GM21825 (cell line): ENCODE data around the gene SPAG6.
A peak's percentile ranks its signal among the peaks of the same experiment; 100 is the strongest.

ENCODE experiments used
- ATAC-seq: cut with Tn5 transposase; IDR thresholded peaks from one replicate; pipeline ENCODE4 v1.9.1; 2021; ENCODE audit warnings: mild to moderate bottlenecking, moderate library complexity; ENCODE audit not compliant: unreplicated experiment

The SPAG6 gene

DNA sequence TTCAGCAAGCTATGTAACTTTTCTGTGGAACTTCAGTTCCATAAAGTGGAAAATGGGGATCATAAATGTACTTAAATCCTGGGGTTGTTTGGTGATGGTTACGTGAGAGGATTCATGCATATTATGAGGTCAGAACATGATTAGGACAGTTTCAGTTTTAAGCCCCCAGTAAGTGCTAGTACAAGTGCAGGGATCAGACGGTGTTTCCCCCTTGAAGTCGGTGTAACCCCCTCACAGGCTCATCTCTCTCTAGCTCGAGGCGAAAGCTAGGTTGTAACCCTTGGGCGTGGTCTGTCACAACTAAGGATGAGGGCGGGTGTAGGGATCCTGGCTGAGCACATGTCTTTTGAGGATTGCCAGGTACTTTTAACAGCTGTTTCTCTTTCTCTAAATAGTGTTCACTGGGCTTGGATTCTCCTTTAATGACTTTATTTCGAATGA lies 84.7 kb downstream of the SPAG6 start:
- ATAC-seq, result no peak

DNA sequence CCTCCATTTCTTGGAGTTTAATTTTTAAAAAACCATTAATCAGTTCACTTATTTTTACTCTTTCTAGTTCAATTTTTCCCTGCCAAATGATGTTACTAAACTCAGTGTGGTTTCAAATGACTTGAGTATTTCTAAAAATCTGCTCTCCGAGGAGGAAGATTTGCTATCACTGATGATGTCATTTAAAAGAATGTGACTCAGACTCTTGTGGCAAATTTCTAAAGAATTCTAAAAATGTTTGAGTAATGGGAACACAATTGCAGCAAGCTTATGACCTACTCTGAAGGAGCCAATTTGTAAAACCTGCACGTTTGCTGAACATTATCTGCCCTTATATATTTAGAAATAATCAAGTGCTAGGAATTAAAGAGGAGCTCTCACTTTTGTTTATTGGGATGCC lies 88.6 kb downstream of the SPAG6 start:
- no peak for ATAC-seq

- ATAC-seq, result no peak
Measured at GRCh38 chr10:22434521-22434920, 89.2 kb downstream of the SPAG6 start.

DNA sequence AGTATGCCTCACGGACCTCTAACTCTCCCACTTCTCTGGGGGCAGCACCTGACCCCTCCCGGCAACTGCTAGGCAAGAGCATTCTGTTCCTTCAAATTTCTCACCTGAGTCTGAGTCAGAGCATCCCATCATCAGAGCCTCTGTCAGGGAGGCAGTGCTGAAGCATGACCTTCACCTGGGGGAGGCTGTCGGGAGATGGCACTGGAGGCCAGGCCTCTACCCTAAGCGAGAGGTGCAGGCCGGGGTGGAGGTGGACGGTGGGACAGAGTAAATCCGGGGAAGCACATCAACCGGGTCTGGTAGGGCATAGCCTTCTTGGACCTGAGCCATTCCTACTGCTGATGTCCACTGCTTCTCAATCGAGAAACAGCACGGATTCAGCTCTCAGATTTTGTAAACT lies 90.4 kb downstream of the SPAG6 start:
- ATAC-seq, result no peak

DNA sequence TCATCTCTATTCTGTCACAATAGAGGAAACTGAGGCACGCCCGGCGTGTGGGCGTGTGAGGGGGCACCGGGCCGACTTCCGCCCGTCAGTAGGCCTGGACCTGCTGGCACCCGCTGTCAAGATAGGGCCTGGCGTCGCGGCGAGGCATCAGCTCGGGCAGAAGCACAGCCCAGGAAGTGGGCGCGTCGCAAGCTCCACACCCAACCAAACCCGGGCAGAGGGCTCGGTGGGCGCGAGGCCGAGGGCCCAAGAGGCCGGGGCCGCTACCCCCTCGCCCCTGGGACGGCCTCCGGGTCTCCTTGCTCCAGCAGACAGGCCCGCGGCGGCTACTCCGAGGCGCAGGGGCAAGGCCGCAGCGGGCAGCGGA lies 91.2 kb downstream of the SPAG6 start:
- peak; percentile 34 for ATAC-seq

DNA sequence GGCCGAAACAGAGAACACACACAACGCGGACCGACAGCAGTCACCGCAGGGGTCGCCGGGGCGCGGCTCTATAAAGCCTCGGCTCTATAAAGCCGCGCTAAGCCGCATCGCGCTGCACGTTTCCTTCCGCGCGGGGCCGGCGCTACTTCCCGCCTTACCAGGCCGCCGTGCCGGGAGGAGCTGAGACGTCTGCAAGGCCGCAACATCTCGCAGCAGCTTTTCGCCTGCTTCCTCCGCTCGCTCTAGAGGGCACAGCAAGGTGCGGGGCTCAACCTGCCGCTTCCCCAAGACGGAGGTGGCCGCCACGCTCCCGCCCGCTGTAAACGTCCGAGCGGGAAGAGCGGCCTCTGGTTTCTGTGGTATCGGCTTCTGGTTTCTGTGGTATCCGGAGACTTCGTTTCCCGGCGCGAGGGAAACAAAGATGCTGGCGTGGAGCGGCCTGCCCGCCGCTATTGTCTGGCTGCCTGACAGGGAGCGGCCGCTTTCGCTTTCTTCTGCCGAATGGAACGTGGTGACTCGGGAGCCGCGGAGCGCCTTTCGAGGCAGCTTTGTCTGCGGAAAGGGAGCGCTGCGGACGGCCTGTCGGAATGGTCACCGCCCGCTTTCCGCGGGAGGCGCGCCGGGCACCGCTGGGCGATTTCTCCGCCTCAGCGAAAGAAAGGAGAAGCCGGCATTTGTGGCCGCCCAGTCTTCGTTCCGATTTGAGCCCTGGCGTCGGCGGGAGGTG lies 91.8 kb downstream of the SPAG6 start:
- ATAC-seq, result peak; percentile 64

DNA sequence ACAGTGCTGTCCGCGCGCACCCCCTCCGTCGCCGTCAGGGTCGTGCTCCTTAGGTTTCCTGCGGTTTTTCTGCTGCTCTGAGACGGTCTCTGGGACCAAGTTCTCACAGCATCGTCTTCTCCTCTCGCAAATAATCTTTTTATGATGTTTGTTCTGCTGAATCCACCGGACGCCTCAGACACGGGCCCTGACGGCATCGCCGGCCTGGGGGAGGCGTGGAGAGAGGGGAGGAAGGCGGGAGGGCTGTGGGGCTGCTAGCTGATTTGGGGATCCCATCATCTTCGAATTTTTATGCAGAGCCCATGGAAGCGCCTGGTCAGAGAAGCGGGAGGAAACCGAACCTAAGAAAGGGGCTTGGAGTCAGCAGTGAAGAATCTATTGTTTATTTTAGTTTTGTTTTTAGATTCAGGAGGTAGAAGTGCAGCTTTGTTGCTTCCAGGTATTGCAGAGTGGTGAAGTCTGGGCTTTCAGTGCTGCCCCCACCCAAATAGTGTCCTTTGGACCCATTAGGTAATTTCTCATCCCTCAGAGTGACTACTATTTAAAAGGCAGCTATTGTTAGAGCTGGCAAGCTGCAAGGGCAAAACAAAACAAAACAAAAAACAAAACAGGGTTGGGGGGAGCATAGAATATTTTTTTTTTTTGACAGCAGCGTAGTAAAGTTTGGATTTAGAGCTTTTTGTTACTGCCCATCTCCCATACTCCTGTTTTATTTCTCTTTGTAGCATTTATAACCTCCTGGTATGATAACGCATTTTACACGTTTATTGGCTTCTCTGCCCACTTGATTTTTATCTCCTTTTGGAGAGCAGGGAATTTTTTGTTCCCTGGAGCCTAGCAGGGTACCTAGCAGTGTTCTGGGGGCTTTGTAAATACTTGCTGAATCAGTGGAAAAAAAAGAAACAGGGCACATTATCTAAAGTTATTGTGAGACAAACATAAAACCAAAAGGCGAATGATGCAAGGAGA lies 92.6 kb downstream of the SPAG6 start:
- ATAC-seq, result peak; percentile 22

GRCh38 chr10:22438711-22439110 lies 93.4 kb downstream of the SPAG6 start:
- ATAC-seq, result no peak

DNA sequence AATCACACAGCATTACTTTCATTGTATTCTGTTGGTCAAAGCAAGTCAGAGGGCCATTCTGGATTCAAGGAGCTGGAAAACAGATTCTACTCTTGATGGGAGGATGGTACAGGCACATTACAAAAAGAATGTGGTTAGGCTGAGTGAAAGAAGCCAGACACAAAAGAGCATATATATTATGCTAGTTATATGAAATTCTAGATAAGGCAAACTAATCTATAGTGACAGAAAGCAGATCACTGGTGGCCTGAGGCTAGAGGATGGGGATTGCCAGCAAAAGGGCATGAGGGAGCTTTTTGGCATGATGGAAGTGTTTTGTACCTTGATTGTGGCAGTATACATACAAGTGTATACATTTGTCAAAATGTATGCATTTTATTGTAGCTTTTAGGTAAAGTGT lies 96.8 kb downstream of the SPAG6 start:
- ATAC-seq, result no peak

- ATAC-seq, result no peak
Measured at GRCh38 chr10:22442468-22442867, 97.2 kb downstream of the SPAG6 start.

GRCh38 chr10:22443175-22443901 lies 98.0 kb downstream of the SPAG6 start:
- no peak for ATAC-seq

DNA sequence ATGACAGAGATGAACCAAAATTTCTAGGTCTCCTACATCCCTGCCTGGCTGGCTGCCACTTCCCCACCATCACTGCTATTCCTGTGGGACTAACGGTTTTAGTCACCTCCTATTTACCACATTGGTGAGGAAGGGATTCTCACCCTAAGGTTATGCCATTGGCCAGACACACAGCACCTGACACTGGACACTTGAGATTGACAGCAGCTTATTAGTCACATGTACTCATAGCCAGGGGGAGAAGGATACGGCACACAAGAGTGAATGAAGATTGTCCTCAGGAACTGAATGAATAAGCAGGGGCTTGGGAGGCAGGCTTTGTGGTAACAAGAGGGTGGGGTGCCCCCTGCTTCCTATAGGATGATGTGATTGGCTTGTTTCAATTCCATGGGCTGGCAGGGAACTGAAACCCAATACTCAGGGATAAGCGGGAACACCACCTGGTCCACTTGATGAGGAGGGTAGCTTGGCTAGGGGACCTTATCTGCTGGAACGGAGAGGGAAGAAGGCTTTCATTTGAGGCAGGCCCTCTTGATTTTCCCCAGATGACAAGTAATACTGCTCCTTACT lies 99.0 kb downstream of the SPAG6 start:
- ATAC-seq, result no peak

GRCh38 chr10:22445495-22445894 lies 100.2 kb downstream of the SPAG6 start:
- no peak for ATAC-seq

DNA sequence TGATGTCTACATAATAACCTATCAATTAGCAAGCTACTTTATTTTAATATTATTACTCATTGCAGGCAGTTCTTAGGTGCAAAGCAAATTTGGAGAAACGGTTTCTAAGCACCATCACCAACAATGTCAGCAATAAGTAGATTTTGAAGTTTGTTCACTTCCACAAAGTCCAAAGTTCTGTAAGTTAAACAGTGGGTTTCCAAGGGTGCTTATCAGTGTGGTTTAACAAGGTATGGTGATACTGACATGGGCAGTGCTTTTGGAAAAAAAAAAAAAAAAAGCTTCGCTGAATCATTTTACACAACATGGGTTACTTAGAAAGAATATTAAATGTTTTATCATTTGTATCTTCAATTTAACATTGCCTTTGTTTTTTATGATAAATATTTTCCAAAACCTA lies 101.8 kb downstream of the SPAG6 start:
- no peak for ATAC-seq

GRCh38 chr10:22451346-22451745 lies 106.0 kb downstream of the SPAG6 start:
- no peak for ATAC-seq

DNA sequence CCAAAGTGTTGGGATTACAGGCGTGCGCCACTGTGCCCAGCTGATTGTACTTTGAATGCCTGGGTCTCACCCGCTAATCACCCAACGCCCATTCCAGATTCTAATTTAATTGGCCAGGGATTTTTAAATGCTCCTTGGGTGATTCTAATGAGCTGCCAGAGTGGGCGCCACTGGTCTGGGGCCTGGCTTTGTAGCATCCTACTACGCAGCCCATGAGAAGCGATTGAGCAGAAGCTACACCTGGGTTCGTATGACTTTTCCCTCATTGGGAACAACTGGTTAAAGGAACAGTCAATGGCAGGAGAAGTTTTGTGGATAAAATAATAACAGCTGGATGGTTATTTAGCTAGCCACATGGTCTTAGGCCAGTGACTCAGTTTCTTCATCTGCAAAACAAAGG lies 108.0 kb downstream of the SPAG6 start:
- no peak for ATAC-seq

- ATAC-seq, result no peak
Measured at GRCh38 chr10:22453948-22454591, 108.8 kb downstream of the SPAG6 start.

DNA sequence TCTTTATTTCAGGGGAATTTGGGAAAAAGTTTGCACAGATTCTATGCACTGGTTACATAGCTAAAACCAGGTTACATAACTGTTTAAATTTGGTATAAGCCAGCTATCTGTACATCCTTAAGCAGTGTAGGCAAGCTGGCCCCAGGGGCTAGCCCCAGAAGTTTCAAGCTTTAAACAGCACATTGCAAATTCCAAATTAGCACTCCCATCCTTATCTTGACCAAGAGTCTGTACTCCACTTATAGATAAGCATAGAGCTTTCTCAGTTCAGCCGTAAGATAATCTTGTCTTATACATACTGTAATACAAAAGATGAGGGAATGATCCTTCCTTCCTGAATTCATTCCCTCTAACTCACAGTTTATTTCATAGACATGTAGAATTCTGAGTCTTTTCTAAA lies 109.3 kb downstream of the SPAG6 start:
- no peak for ATAC-seq

GRCh38 chr10:22455068-22455857 lies 110.0 kb downstream of the SPAG6 start:
- ATAC-seq, result no peak

- no peak for ATAC-seq
Measured at GRCh38 chr10:22456486-22456885, 111.2 kb downstream of the SPAG6 start.
